NCI-H510A treated with DMSO at 0.1 percent for 48 hours (cell line): ENCODE results near the gene MAGEA3.
"Not testable (repeated sequence)": the region's sequence is repeated elsewhere in the genome, so short reads cannot be mapped to it uniquely, and the experiment has no call there.

ENCODE experiments used
- DNase-seq: peaks from one replicate; lab custom pipeline; 2025; lab: John Stamatoyannopoulos, UW

MAGEA3 gene

GRCh38 chrX:152736528-152736927 lies 37.9 kb downstream of the MAGEA3 start:
- DNase-seq: not testable (repeated sequence)

- no peak for DNase-seq
Measured at GRCh38 chrX:152738560-152738959, 40.0 kb downstream of the MAGEA3 start.
